ENCODE data around the gene CMTM2.
"Not testable (repeated sequence)": the region's sequence is repeated elsewhere in the genome, so short reads cannot be mapped to it uniquely, and the experiment has no call there.

CMTM2 gene

DNA sequence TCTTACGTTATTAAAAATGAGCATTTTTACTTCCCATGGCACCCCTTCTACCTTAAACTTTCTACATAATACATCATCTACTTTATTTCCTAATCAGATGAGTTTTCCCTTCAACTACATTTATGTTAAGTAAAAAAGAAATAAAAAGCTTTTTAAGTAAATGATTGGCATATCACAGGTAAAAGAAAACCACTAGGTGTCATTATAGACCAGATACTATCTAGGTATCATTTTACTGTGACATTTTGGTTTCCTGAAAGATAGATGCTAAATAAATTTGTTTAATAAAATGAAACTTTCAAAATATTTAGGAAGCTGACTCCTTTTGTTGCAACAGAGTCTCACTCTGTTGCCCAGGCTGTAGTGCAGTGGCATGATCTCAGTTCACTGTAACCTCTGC is 16.9 kb upstream of the CMTM2 start:
- H3K9me3 ChIP-seq = no peaks in the 10 kb centered on the region
- H3K4me1 ChIP-seq = no peaks in the 10 kb centered on the region
- H3K36me3 ChIP-seq (replicated peaks) = peaks cover 17% of the 10 kb centered on the region
- no peaks in the 10 kb centered on the region for H3K27me3 ChIP-seq (ENCODE audit: low read depth)
- no peak for DNase-seq (ENCODE audit: low spot score in 2 of 2)
- no peak overlapping the region for H3K4me3 ChIP-seq
- in situ Hi-C loops (cut with MboI; ENCODE audit: low sequenced_read_pairs) = no loop called here

- DNase-seq (ENCODE audit: low spot score in 2 of 2) = no peak
- Histone ChIP-seq H3K27me3 (ENCODE audit: low read depth) (no peaks in the 10 kb centered on the region), H3K4me3 (no peak overlapping the region), H3K9me3 (no peaks in the 10 kb centered on the region), H3K4me1 (no peaks in the 10 kb centered on the region), H3K36me3 (replicated peaks) (peaks cover 12% of the 10 kb centered on the region)
- in situ Hi-C loops (cut with MboI; ENCODE audit: low sequenced_read_pairs) = no loop called here
These were observed 16.3 kb upstream of the CMTM2 start for GRCh38 chr16:66562986-66563385.

DNA sequence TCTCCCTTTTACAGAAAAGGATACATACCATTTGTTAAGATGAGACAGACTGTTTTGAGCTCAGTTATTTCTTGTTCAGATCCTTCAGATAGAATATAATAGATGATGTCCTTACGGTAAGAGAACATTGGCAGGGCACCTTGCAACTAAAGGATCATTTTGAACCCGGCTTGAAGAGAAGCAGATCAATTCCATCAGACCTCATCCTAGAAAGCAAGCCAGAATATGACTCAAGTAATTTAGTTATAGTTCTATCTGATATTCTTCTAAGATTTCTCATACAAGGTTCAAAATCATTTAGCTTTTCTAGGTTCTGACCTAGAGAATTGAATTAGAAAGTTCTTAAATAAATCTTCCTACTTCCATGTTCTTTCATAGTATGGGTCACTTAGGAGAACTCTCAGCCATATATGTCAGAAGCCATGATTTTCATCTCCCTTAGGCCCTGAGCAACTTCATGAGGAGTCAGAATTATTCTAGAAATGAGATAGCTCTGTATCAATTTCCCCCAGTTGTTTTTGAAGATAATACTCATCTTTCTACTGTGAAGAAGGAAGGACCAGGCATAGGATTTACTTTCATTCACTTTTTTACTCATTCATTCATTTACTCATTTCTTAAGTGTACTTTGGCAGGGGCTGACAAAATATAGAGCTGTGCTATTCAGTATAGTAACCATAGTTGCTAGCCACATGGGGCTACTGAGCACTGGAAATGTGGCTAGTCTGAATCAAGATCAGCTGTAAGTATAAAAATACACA is 15.5 kb upstream of the CMTM2 start:
- in situ Hi-C loops (cut with MboI; ENCODE audit: low sequenced_read_pairs) = no loop called here
- no peak overlapping the region for H3K4me3 ChIP-seq
- H3K27me3 ChIP-seq (ENCODE audit: low read depth) = no peaks in the 10 kb centered on the region
- DNase-seq (ENCODE audit: low spot score in 2 of 2) = no peak
- no peaks in the 10 kb centered on the region for H3K9me3 ChIP-seq
- peaks cover 11% of the 10 kb centered on the region for H3K36me3 ChIP-seq (replicated peaks)
- no peaks in the 10 kb centered on the region for H3K4me1 ChIP-seq

DNA sequence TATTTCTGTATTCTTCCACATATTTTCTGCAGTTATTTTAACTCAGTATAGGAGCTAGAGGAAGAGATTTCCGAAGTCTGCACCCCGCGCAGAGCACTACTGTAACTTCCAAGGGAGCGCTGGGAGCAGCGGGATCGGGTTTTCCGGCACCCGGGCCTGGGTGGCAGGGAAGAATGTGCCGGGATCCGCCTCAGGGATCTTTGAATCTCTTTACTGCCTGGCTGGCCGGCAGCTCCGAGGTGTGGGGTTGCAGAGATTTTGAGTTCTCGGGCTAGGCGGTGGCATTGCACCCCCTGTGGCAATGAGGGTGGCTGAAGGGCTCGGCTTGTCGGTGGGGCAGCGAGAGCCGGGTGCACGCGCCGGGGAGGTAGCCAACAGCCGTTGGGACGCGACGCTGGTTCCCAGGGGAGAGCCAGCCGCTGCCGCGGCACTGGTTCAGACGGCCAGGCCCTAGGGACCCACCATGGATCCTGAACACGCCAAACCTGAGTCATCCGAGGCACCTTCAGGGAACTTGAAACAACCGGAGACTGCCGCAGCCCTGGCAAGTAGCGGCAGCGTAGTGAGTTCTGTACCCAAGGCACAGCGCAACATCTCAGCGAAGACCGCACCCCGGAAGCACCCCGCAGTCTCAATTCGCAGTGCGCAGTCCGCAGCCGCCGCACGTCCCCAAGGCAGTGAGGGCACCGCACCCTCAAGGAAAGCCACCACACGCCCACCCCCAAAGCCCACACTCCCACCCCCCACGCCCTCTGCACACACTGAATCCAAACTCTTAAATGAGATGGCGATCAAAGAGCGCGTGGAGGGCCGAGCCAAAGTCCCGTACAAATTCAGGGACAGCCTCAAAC is 13.0 kb upstream of the CMTM2 start, which contains the start of gene CMTM1:
Gene CMTM1, plus strand, starts transcription at position 389 of the 851 bp plus-strand sequence. Its CDS starts 75 bp downstream, at position 464.
- DNase-seq (ENCODE audit: low spot score in 2 of 2) = no peak
- Histone ChIP-seq H3K4me3 (no peak within 1 kb of the TSS), H3K9me3 (no peaks in the 10 kb centered on the region), H3K4me1 (no peaks in the 10 kb centered on the region), H3K36me3 (replicated peaks) (peaks cover 11% of the 10 kb centered on the region), H3K27me3 (ENCODE audit: low read depth) (no peaks in the 10 kb centered on the region)
- in situ Hi-C loops (cut with MboI; ENCODE audit: low sequenced_read_pairs) = no loop called here

- in situ Hi-C loops (cut with MboI; ENCODE audit: low sequenced_read_pairs); H3K9me3 ChIP-seq; DNase-seq (ENCODE audit: low spot score in 2 of 2); H3K4me3 ChIP-seq; H3K4me1 ChIP-seq; H3K27me3 ChIP-seq (ENCODE audit: low read depth): not testable (repeated sequence)
- peaks cover 11% of the 10 kb centered on the region for H3K36me3 ChIP-seq (replicated peaks)
These were observed 12.0 kb upstream of the CMTM2 start for GRCh38 chr16:66567270-66567669.

GRCh38 chr16:66568355-66568754 is 10.9 kb upstream of the CMTM2 start:
- H3K4me1 ChIP-seq = no peaks in the 10 kb centered on the region
- no peaks in the 10 kb centered on the region for H3K9me3 ChIP-seq
- no peaks in the 10 kb centered on the region for H3K27me3 ChIP-seq (ENCODE audit: low read depth)
- DNase-seq (ENCODE audit: low spot score in 2 of 2) = no peak
- H3K4me3 ChIP-seq = no peak overlapping the region
- in situ Hi-C loops (cut with MboI; ENCODE audit: low sequenced_read_pairs) = no loop called here
- peaks cover 8% of the 10 kb centered on the region for H3K36me3 ChIP-seq (replicated peaks)

DNA sequence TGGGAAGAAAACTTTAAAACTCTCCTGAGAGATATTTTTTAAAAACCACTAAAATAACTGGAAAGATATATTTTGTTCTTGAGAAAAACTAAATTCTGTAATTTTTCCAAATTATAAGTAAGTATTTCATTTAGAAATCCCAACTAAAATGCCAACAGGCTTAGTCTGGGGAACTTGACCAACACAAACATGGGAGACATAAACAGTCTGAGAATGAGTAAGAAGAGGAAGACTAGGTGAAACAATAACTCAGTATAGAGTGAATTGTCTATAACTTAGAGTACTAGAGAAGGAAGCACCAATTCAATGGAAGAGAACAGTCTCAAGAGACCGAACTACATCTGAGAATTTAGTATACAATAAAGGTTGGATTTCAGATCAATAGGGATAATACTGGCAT is 10.1 kb upstream of the CMTM2 start:
- DNase-seq (ENCODE audit: low spot score in 2 of 2) = no peak
- Histone ChIP-seq H3K4me1 (no peaks in the 10 kb centered on the region), H3K36me3 (replicated peaks) (peaks cover 3% of the 10 kb centered on the region), H3K4me3 (no peak overlapping the region), H3K27me3 (ENCODE audit: low read depth) (no peaks in the 10 kb centered on the region), H3K9me3 (no peaks in the 10 kb centered on the region)
- in situ Hi-C loops (cut with MboI; ENCODE audit: low sequenced_read_pairs) = no loop called here

- no peak for DNase-seq (ENCODE audit: low spot score in 2 of 2)
- Histone ChIP-seq H3K36me3 (replicated peaks) (peaks cover 3% of the 10 kb centered on the region), H3K27me3 (ENCODE audit: low read depth) (no peaks in the 10 kb centered on the region), H3K9me3 (no peaks in the 10 kb centered on the region), H3K4me3 (no peak overlapping the region), H3K4me1 (no peaks in the 10 kb centered on the region)
- in situ Hi-C loops (cut with MboI; ENCODE audit: low sequenced_read_pairs) = no loop called here
These were observed 9.3 kb upstream of the CMTM2 start for GRCh38 chr16:66569827-66570405.

DNA sequence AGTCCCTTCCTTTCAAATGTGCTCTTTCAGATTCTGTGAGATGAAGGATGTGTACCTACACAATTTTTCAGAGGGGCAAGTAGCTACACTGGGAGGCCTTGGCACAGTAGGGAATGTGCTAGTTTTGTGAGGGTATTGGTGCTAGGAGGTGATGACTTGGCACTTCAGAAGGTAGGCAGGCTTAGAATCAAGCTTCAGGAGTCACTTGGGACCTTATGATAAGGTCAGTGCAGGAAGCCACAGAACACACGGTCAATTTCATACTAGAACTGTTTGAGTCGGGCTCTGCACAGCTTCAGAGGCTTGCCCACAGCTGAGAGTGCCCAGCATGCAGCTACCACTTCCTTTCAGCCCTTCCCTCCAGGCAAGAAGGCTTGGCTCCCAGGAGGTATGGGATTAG is 6.9 kb upstream of the CMTM2 start:
- DNase-seq (ENCODE audit: low spot score in 2 of 2) = no peak

GRCh38 chr16:66574081-66574480 is 5.2 kb upstream of the CMTM2 start:
- H3K4me3 ChIP-seq = no peak overlapping the region
- no peaks in the 10 kb centered on the region for H3K27me3 ChIP-seq (ENCODE audit: low read depth)
- DNase-seq (ENCODE audit: low spot score in 2 of 2) = no peak
- no peaks in the 10 kb centered on the region for H3K36me3 ChIP-seq (replicated peaks)
- H3K4me1 ChIP-seq = no peaks in the 10 kb centered on the region
- H3K9me3 ChIP-seq = no peaks in the 10 kb centered on the region
- in situ Hi-C loops (cut with MboI; ENCODE audit: low sequenced_read_pairs) = no loop called here

More for the DNA sequence above, 6.9 kb upstream of the CMTM2 start:
- in situ Hi-C loops (cut with MboI; ENCODE audit: low sequenced_read_pairs) = no loop called here
- Histone ChIP-seq H3K9me3 (no peaks in the 10 kb centered on the region), H3K27me3 (ENCODE audit: low read depth) (no peaks in the 10 kb centered on the region), H3K4me3 (no peak overlapping the region), H3K36me3 (replicated peaks) (no peaks in the 10 kb centered on the region; the same call in 1 of the 2 replicates), H3K4me1 (no peaks in the 10 kb centered on the region)

DNA sequence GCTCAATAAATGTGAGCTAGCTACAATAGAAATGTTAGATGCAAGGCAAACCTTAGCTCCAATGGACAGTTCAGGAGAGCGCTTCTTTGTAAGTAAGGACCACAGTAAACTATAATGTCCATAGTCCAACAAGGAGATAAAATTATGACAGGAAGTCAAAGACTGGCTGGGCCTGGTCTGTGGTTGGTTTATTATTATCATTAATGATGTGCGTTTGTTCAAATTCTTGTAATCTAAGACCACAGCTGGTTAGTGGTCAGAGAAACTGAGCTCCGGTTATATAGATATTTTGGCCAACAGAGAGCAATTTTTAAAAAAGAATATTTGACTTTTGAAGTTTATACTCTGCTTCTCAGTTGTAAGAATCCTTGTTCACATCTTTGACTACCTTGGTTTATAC is 4.7 kb upstream of the CMTM2 start:
- Histone ChIP-seq H3K4me1 (no peaks in the 10 kb centered on the region), H3K4me3 (no peak overlapping the region), H3K36me3 (replicated peaks) (no peaks in the 10 kb centered on the region), H3K27me3 (ENCODE audit: low read depth) (no peaks in the 10 kb centered on the region), H3K9me3 (no peaks in the 10 kb centered on the region)
- in situ Hi-C loops (cut with MboI; ENCODE audit: low sequenced_read_pairs) = no loop called here
- DNase-seq (ENCODE audit: low spot score in 2 of 2) = no peak

DNA sequence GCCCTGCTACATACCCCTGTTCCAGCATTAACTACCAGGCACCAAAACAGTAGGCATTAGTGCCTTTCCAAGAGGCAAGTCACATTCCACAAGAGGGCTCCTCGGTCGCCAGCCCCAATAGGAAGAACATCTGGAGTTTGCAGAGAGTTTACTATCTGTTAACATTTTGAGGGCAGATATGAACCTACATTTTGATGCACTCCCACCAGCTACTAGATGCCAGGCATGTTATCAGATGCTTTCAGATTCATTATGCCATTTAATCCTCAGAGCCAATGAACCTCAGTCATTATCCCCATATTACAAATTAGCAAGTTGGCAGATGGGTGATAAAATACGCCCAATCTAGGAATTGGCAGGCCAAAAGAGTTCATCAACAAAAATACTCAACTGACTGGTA is 4.2 kb upstream of the CMTM2 start:
- Histone ChIP-seq H3K4me3 (no peak overlapping the region), H3K36me3 (replicated peaks) (no peaks in the 10 kb centered on the region), H3K9me3 (no peaks in the 10 kb centered on the region), H3K27me3 (ENCODE audit: low read depth) (no peaks in the 10 kb centered on the region), H3K4me1 (no peaks in the 10 kb centered on the region; the same call in 1 of the 2 replicates)
- no peak for DNase-seq (ENCODE audit: low spot score in 2 of 2)
- in situ Hi-C loops (cut with MboI; ENCODE audit: low sequenced_read_pairs) = no loop called here

GRCh38 chr16:66576296-66576695 is 3.0 kb upstream of the CMTM2 start:
- H3K9me3 ChIP-seq = no peaks in the 10 kb centered on the region
- peaks cover 9% of the 10 kb centered on the region for H3K4me1 ChIP-seq
- no peak for DNase-seq (ENCODE audit: low spot score in 2 of 2)
- no peaks in the 10 kb centered on the region for H3K27me3 ChIP-seq (ENCODE audit: low read depth)
- in situ Hi-C loops (cut with MboI; ENCODE audit: low sequenced_read_pairs) = no loop called here
- no peaks in the 10 kb centered on the region for H3K36me3 ChIP-seq (replicated peaks)
- no peak overlapping the region for H3K4me3 ChIP-seq

Measured in HAP-1 (cell line).